ENCODE results near the gene CADM2. TPM values are rescaled to one million over a fixed set of nuclear protein-coding genes. Genes with fewer than 3 reads are reported as not detected.

The CADM2 gene
- total and polyA plus RNA-seq, 2 donors (not counting 3 experiments of a cell fraction or from before 2014, with no cell fraction given): not detected

- intact Hi-C loops (cut with micrococcal nuclease) (no loop called here), dilution Hi-C loops (cut with MboI; ENCODE audit: extremely low pct_ligation_motif_present, low sequenced_read_pairs) (no loop called here)
- TF ChIP-seq JUN (IDR thresholded peaks at IDR 0.05; ENCODE audit: borderline replicate concordance, insufficient read depth, insufficient read length, low read depth) (no peak), MAX (IDR thresholded peaks at IDR 0.05; ENCODE audit: insufficient read depth, insufficient read length) (no peak), POLR2A (IDR thresholded peaks at IDR 0.05; ENCODE audit: low read depth, low read length) (no peak), FOS (IDR thresholded peaks at IDR 0.05; ENCODE audit: borderline replicate concordance, insufficient read depth, low read length) (no peak), POLR2AphosphoS5 (IDR thresholded peaks at IDR 0.05; ENCODE audit: insufficient read depth, low read depth, low read length) (no peak), MYC (IDR thresholded peaks at IDR 0.05; ENCODE audit: low read depth, low read length) (no peak), CTCF (IDR thresholded peaks at IDR 0.05; ENCODE audit: extremely low read depth in 1 of 2, insufficient read depth in 1 of 2, low read depth in 1 of 2, low read length in 2 of 2) (no peak), GATA2 (IDR thresholded peaks at IDR 0.05; ENCODE audit: insufficient read depth, insufficient read length, low read depth, low read length) (no peak), EZH2 (IDR thresholded peaks at IDR 0.05; ENCODE audit: borderline replicate concordance, low read depth, low read length, severe bottlenecking) (no peak)
- FAIRE-seq (no peak), DNase-seq (ENCODE audit: low read depth, low spot score) (no peak)
- Histone ChIP-seq H3K4me1 (ENCODE audit: control insufficient read depth, extremely low read depth, insufficient read depth, low read length) (no peaks in the 10 kb centered on the region), H4K20me1 (replicated peaks; ENCODE audit: control insufficient read depth, extremely low read depth, insufficient read depth, low read length) (no peaks in the 10 kb centered on the region), H3K4me3 (replicated peaks in 1 of 3; ENCODE audit: insufficient read depth in 1 of 3, low read depth in 1 of 3, low read length in 3 of 3) (no peak overlapping the region), H3K27ac (ENCODE audit: insufficient read depth, low read depth, low read length) (no peak overlapping the region), H3K9me3 (replicated peaks; ENCODE audit: control insufficient read depth, insufficient read depth, low read length) (no peaks in the 10 kb centered on the region), H3K9me1 (replicated peaks; ENCODE audit: control insufficient read depth, extremely low read depth, insufficient read depth, low read length) (no peaks in the 10 kb centered on the region), H3K36me3 (ENCODE audit: control insufficient read depth in 2 of 2, extremely low read depth in 1 of 2, insufficient read depth in 2 of 2, low read length in 2 of 2) (no peaks in the 10 kb centered on the region), H3K9ac (replicated peaks; ENCODE audit: extremely low read depth, insufficient read depth, low read length) (no peak overlapping the region), H3K4me2 (ENCODE audit: insufficient read depth, low read length) (no peak overlapping the region), H3K79me2 (ENCODE audit: control insufficient read depth, insufficient read depth, low read length) (no peaks in the 10 kb centered on the region), H2AFZ (ENCODE audit: low read depth, low read length) (no peak overlapping the region), H3K27me3 (ENCODE audit: control insufficient read depth in 2 of 2, insufficient read depth in 2 of 2, low read length in 2 of 2) (peaks cover 6 to 18% of the 10 kb centered on the region in 2 experiments)
- ChIA-PET POLR2A (no interaction called here), CTCF (no interaction called here)
- no TSS peak for BruUV-seq (replicated peaks)
Observed at GRCh38 chr3:84960581-84960980, 1.8 kb downstream of the CADM2 start.
